ENCODE measurements around the gene PDE4D.

GRCh38 chr5:59838067-59838466 lies 55.5 kb downstream of the PDE4D start:
- TF ChIP-seq CTCF (conservative IDR thresholded peaks at IDR 0.05; ENCODE audit: low read depth, low read length) (no peak), MXI1 (IDR thresholded peaks at IDR 0.05; ENCODE audit: borderline replicate concordance, low read depth, low read length) (no peak), CHD1 (IDR thresholded peaks at IDR 0.05; ENCODE audit: low read depth, low read length) (no peak), NFE2L2 (IDR thresholded peaks at IDR 0.05; ENCODE audit: low read depth, low read length) (no peak), POLR2A (IDR thresholded peaks at IDR 0.05; ENCODE audit: low read depth, low read length) (no peak), BHLHE40 (IDR thresholded peaks at IDR 0.05; ENCODE audit: low read depth, low read length) (no peak), CEBPB (IDR thresholded peaks at IDR 0.05; ENCODE audit: low read depth, low read length) (no peak), SMC3 (IDR thresholded peaks at IDR 0.05; ENCODE audit: low read depth, low read length) (no peak), MAFK (IDR thresholded peaks at IDR 0.05; ENCODE audit: low read depth, low read length) (no peak), FOS (IDR thresholded peaks at IDR 0.05; ENCODE audit: low read depth, low read length) (no peak), MAZ (IDR thresholded peaks at IDR 0.05; ENCODE audit: borderline replicate concordance, low read depth, low read length) (no peak)
- TF ChIP-seq, protein P1, sequence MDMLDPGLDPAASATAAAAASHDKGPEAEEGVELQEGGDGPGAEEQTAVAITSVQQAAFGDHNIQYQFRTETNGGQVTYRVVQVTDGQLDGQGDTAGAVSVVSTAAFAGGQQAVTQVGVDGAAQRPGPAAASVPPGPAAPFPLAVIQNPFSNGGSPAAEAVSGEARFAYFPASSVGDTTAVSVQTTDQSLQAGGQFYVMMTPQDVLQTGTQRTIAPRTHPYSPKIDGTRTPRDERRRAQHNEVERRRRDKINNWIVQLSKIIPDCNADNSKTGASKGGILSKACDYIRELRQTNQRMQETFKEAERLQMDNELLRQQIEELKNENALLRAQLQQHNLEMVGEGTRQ (IDR thresholded peaks at IDR 0.05; ENCODE audit: low read depth, low read length), result no peak

Data from IMR-90 (cell line).